H9 (cell line): ENCODE data around the gene AKT1. TPM values are rescaled to one million over a fixed set of nuclear protein-coding genes. Genes with fewer than 3 reads are reported as not detected.

Source experiments
- DNase-seq: peaks from one replicate; pipeline ENCODE4 v3.0.0-alpha.2; 2017
- H2AFZ ChIP-seq: one replicate; pipeline ENCODE4 v1.6.1; 2013; ENCODE audit warnings: mild to moderate bottlenecking, low read length, control low read depth, moderate library complexity
- H2AK5ac ChIP-seq: 2 replicates; pipeline ENCODE4 v1.6.1; 2013; ENCODE audit warnings: low read length, control low read depth, mixed read lengths; ENCODE audit not compliant: insufficient read length
- H2BK120ac ChIP-seq: one replicate; pipeline ENCODE4 v1.6.1; 2013; ENCODE audit warnings: low read depth, mild to moderate bottlenecking, low read length, control low read depth, inconsistent platforms; ENCODE audit not compliant: poor library complexity, severe bottlenecking
- H2BK12ac ChIP-seq: 2 replicates; pipeline ENCODE4 v1.6.1; 2013; ENCODE audit warnings: low read length, control low read depth, mixed read lengths, low read depth; ENCODE audit not compliant: insufficient read length
- H2BK15ac ChIP-seq: 2 replicates; pipeline ENCODE4 v1.6.1; 2013; ENCODE audit warnings: low read depth, low read length, control low read depth
- H2BK20ac ChIP-seq: one replicate; pipeline ENCODE4 v1.6.1; 2013; ENCODE audit warnings: low read depth, mild to moderate bottlenecking, low read length, control low read depth, inconsistent platforms; ENCODE audit not compliant: poor library complexity, severe bottlenecking
- H2BK5ac ChIP-seq: 2 replicates; pipeline ENCODE4 v1.6.1; 2013; ENCODE audit warnings: low read length, control low read depth, mixed read lengths; ENCODE audit not compliant: insufficient read length
- H3K14ac ChIP-seq: 2 replicates; pipeline ENCODE4 v1.6.1; 2013; ENCODE audit warnings: low read length, control low read depth; ENCODE audit not compliant: insufficient read depth
- H3K18ac ChIP-seq: 2 replicates; pipeline ENCODE4 v1.6.1; 2013; ENCODE audit warnings: low read depth, mild to moderate bottlenecking, mixed read lengths, low read length, control low read depth; ENCODE audit not compliant: insufficient read length
- H3K23ac ChIP-seq: 2 replicates; pipeline ENCODE4 v1.6.1; 2013; ENCODE audit warnings: low read length, control low read depth, mixed read lengths, low read depth; ENCODE audit not compliant: insufficient read length
- H3K23me2 ChIP-seq: 2 replicates; pipeline ENCODE4 v1.6.1; 2013; ENCODE audit warnings: low read depth, mild to moderate bottlenecking, mixed read lengths, low read length, control low read depth; ENCODE audit not compliant: insufficient read length, poor library complexity, severe bottlenecking
- H3K27ac ChIP-seq: 2 replicates; pipeline ENCODE4 v1.5.1; 2013; ENCODE audit warnings: low read length, control low read depth, mixed read lengths, low read depth; ENCODE audit not compliant: insufficient read length
- H3K27me3 ChIP-seq: 2 replicates; pipeline ENCODE4 v1.6.1; 2013; ENCODE audit warnings: low read length, control low read depth, inconsistent platforms; ENCODE audit not compliant: insufficient read depth
- H3K4ac ChIP-seq: 2 replicates; pipeline ENCODE4 v1.6.1; 2013; ENCODE audit warnings: low read depth, mild to moderate bottlenecking, control low read depth, inconsistent platforms, low read length, moderate library complexity
- H3K4me1 ChIP-seq: 2 replicates; pipeline ENCODE4 v1.6.1; 2013; ENCODE audit warnings: low read length, control low read depth, inconsistent platforms; ENCODE audit not compliant: insufficient read depth
- H3K4me2 ChIP-seq: 2 replicates; pipeline ENCODE4 v1.6.1; 2013; ENCODE audit warnings: low read length, control low read depth, mixed read lengths; ENCODE audit not compliant: insufficient read length, insufficient read depth
- H3K56ac ChIP-seq: 2 replicates; pipeline ENCODE4 v1.6.1; 2013; ENCODE audit warnings: low read depth, mild to moderate bottlenecking, mixed read lengths, low read length, control low read depth; ENCODE audit not compliant: insufficient read length
- H3K79me1 ChIP-seq: 2 replicates; pipeline ENCODE4 v1.6.1; 2013; ENCODE audit warnings: low read depth, mild to moderate bottlenecking, moderate library complexity, low read length, control low read depth, inconsistent platforms; ENCODE audit not compliant: insufficient read depth, poor library complexity, severe bottlenecking
- H3K79me2 ChIP-seq: 2 replicates; pipeline ENCODE4 v1.6.1; 2013; ENCODE audit warnings: low read length, control low read depth, inconsistent platforms; ENCODE audit not compliant: insufficient read depth
- H3K9ac ChIP-seq: 2 replicates; pipeline ENCODE4 v1.6.1; 2013; ENCODE audit warnings: low read length, control low read depth, mixed read lengths; ENCODE audit not compliant: insufficient read length; ENCODE audit errors: extremely low read depth
- H3K9me3 ChIP-seq: one replicate; pipeline ENCODE4 v1.6.1; 2013; ENCODE audit warnings: low read depth, low read length, inconsistent platforms; ENCODE audit not compliant: control insufficient read depth
- H3T11ph ChIP-seq: one replicate; pipeline ENCODE4 v1.6.1; 2013; ENCODE audit warnings: mild to moderate bottlenecking, low read length, control low read depth, inconsistent platforms
- H4K20me1 ChIP-seq: one replicate; pipeline ENCODE4 v1.6.1; 2013; ENCODE audit not compliant: control insufficient read depth, insufficient read length, insufficient read depth
- H4K5ac ChIP-seq: 2 replicates; pipeline ENCODE4 v1.6.1; 2013; ENCODE audit warnings: low read depth, mild to moderate bottlenecking, mixed read lengths, low read length, control low read depth; ENCODE audit not compliant: insufficient read length
- H4K8ac ChIP-seq: replicated peaks from 2 replicates; pipeline ENCODE4 v1.6.1; 2013; ENCODE audit warnings: low read length, control low read depth, mixed read lengths, low read depth; ENCODE audit not compliant: insufficient read length
- H4K91ac ChIP-seq: 2 replicates; pipeline ENCODE4 v1.6.1; 2013; ENCODE audit warnings: low read depth, mild to moderate bottlenecking, moderate library complexity, mixed read lengths, low read length, control low read depth; ENCODE audit not compliant: insufficient read length
- H3K27ac Mint-ChIP-seq, 3 experiments: 2 replicates in 2 of 3; 3 replicates in 1 of 3; pipeline ENCODE4 v1.8.0; 2020 to 2021; ENCODE audit warnings: mixed read lengths in 3 of 3, mild to moderate bottlenecking in 1 of 3, moderate library complexity in 1 of 3
- H3K27me3 Mint-ChIP-seq: 2 replicates; pipeline ENCODE4 v1.8.0; 2021; ENCODE audit warnings: low read depth, mild to moderate bottlenecking, moderate library complexity, mixed read lengths
- H3K36me3 Mint-ChIP-seq, 3 experiments: 2 replicates in 2 of 3; 3 replicates in 1 of 3; pipeline ENCODE4 v1.8.0; 2020 to 2021; ENCODE audit warnings: low read depth in 3 of 3, mixed read lengths in 3 of 3; ENCODE audit not compliant: insufficient read depth in 1 of 3
- H3K4me1 Mint-ChIP-seq, 2 experiments: 2 replicates each; pipeline ENCODE4 v1.8.0; 2020; ENCODE audit warnings: mixed read lengths in 2 of 2
- H3K4me3 Mint-ChIP-seq, 2 experiments: 2 replicates in 1 of 2; 3 replicates in 1 of 2; pipeline ENCODE4 v1.8.0; 2020 to 2021; ENCODE audit warnings: mild to moderate bottlenecking in 2 of 2, mixed read lengths in 2 of 2, moderate library complexity in 1 of 2
- H3K9me3 Mint-ChIP-seq, 2 experiments: 2 replicates in 1 of 2; 3 replicates in 1 of 2; pipeline ENCODE4 v1.8.0; 2020; ENCODE audit warnings: mild to moderate bottlenecking in 2 of 2, mixed read lengths in 2 of 2, moderate library complexity in 1 of 2
- CTCF ChIP-seq: fragments of 200-600 bp; sonication (generic); conservative IDR thresholded peaks from 3 replicates; pipeline ENCODE4 v1.8.0; 2021; ENCODE audit warnings: antibody characterized with exemption, mild to moderate bottlenecking
- WGBS: extraction: QIAGEN DNeasy Blood & Tissue Kit; methylation state at CpG from one replicate; pipeline ENCODE4 v1.1.7; 2013; ENCODE audit warnings: missing lambda C conversion rate, low lambda C conversion rate, mixed read lengths; ENCODE audit not compliant: insufficient read length; ENCODE audit errors: extremely low coverage; 5-methylcytosine and 5-hydroxymethylcytosine counted together
- total RNA-seq: library from RNA; stranded (reverse); gene quantifications from 2 replicates; pipeline ENCODE4 v1.2.1, GENCODE V29; 2021

AKT1 gene
- total RNA-seq, 1 experiment from 2014 or later = 101 TPM

- H3K4me1 ChIP-seq = no peaks in the 10 kb centered on the region; the same call in 1 of the 2 replicates
- no peak overlapping the region for H2BK5ac ChIP-seq
- H2BK120ac ChIP-seq = no peak overlapping the region
- H3K79me1 ChIP-seq = peaks cover 3% of the 10 kb centered on the region
- peaks cover 32 to 73% (median 68%) of the 10 kb centered on the region in 3 experiments; a peak in 6 of 7 replicates for H3K36me3 Mint-ChIP-seq
- H3K56ac ChIP-seq = no peak overlapping the region
- H2BK15ac ChIP-seq = no peak overlapping the region
- peaks cover 11% of the 10 kb centered on the region for H3K23me2 ChIP-seq
- no peak overlapping the region for H3K4me2 ChIP-seq
- H3K23ac ChIP-seq = no peak overlapping the region
- H4K5ac ChIP-seq = no peak overlapping the region
- no peak for DNase-seq
- H4K91ac ChIP-seq = no peak overlapping the region
- peak overlapping the region in 1 of 3 experiments; percentile 92; a peak in 1 of 7 replicates for H3K27ac Mint-ChIP-seq
- H3K9me3 Mint-ChIP-seq = 0 out of 5 replicates have a peak, but pooled peaks cover 0 to 3% of the 10 kb centered on the region in 2 experiments
- peaks cover 17 to 31% of the 10 kb centered on the region in 2 experiments for H3K4me1 Mint-ChIP-seq
- H2BK20ac ChIP-seq = no peak overlapping the region
- H3T11ph ChIP-seq = no peak overlapping the region
- H3K9ac ChIP-seq = no peak overlapping the region
- H3K27me3 Mint-ChIP-seq = no peaks in the 10 kb centered on the region
- no CpG with 5 or more reads among the region's 10 CpGs for WGBS
- no peak overlapping the region for H3K27ac ChIP-seq
- no peaks in the 10 kb centered on the region for H3K27me3 ChIP-seq
- H2AFZ ChIP-seq = no peak overlapping the region
- TF ChIP-seq CTCF = no peak
- H3K4ac ChIP-seq = no peak overlapping the region
- 0 out of 5 replicates have a peak overlapping the region, but pooled peaks of 1 of the 2 experiments have one; percentile 28 for H3K4me3 Mint-ChIP-seq
- no peak overlapping the region for H3K14ac ChIP-seq
- no peak overlapping the region for H4K8ac ChIP-seq
- no peaks in the 10 kb centered on the region for H3K9me3 ChIP-seq
- H3K79me2 ChIP-seq = peaks cover 16% of the 10 kb centered on the region; the same call in 1 of the 2 replicates
- no peaks in the 10 kb centered on the region for H4K20me1 ChIP-seq
- H2BK12ac ChIP-seq = no peak overlapping the region
- no peak overlapping the region for H2AK5ac ChIP-seq
- no peak overlapping the region for H3K18ac ChIP-seq
These were observed 38.3 kb downstream of the AKT1 start for GRCh38 chr14:104757238-104757585.
